SU-DHL-6 (cell line): ENCODE results near the gene SLAIN1.

Experiments
- EZH2phosphoT487 ChIP-seq: fragments of 200-600 bp; sonication (generic), shearing (Covaris generic); conservative IDR thresholded peaks from 2 replicates; pipeline ENCODE4 v1.6.1; 2018; ENCODE audit warnings: mild to moderate bottlenecking, antibody characterized with exemption, low read length, moderate library complexity, mixed read lengths
- TF ChIP-seq, protein P1 (sequence below): fragments of 200-600 bp; sonication (generic); IDR thresholded peaks from one replicate; pipeline ENCODE4 v1.5.1; 2017; ENCODE audit warnings: antibody characterized with exemption, mild to moderate bottlenecking, low read length, moderate library complexity; ENCODE audit not compliant: insufficient read depth, poor library complexity, severe bottlenecking

GRCh38 chr13:77717508-77717907, 20.0 kb downstream of the SLAIN1 start:
- no peak for TF ChIP-seq EZH2phosphoT487
- TF ChIP-seq, protein P1, sequence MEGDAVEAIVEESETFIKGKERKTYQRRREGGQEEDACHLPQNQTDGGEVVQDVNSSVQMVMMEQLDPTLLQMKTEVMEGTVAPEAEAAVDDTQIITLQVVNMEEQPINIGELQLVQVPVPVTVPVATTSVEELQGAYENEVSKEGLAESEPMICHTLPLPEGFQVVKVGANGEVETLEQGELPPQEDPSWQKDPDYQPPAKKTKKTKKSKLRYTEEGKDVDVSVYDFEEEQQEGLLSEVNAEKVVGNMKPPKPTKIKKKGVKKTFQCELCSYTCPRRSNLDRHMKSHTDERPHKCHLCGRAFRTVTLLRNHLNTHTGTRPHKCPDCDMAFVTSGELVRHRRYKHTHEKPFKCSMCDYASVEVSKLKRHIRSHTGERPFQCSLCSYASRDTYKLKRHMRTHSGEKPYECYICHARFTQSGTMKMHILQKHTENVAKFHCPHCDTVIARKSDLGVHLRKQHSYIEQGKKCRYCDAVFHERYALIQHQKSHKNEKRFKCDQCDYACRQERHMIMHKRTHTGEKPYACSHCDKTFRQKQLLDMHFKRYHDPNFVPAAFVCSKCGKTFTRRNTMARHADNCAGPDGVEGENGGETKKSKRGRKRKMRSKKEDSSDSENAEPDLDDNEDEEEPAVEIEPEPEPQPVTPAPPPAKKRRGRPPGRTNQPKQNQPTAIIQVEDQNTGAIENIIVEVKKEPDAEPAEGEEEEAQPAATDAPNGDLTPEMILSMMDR, result no peak
